Right ventricle myocardium superior (tissue), 1 donor: ENCODE measurements around the gene STK39. TPM values are rescaled to one million over a fixed set of nuclear protein-coding genes. Genes with fewer than 3 reads are reported as not detected.
"Not testable (repeated sequence)": the region's sequence is repeated elsewhere in the genome, so short reads cannot be mapped to it uniquely, and the experiment has no call there.

Experiments used
- ATAC-seq: fragments of 200-7000 bp; cut with Tn5 transposase; one replicate; pipeline ENCODE4 v1.9.1; 2020; ENCODE audit warnings: mild to moderate bottlenecking; ENCODE audit not compliant: poor library complexity
- DNase-seq: peaks from one replicate; pipeline ENCODE4 v3.0.0-alpha.2; 2020
- intact Hi-C: fragments of 100-400 bp; cut with DNase I; formaldehyde crosslinking; loops from one replicate; pipeline ENCODE4 v1.11.2; 2022
- total RNA-seq: library from RNA; stranded (reverse); fragmentation: NEBNext Ultra II Directional; extraction: Animal tissue kit (Norgen Biotek cat#: 25700); gene quantifications from one replicate; pipeline ENCODE4 v1.2.1, GENCODE V29; 2021
- donor health status: DM: no; HTN: yes; CAD: no; lungs with severe emphysema.

Gene STK39
- total RNA-seq, 1 donor from 2014 or later = 16.9 TPM

GRCh38 chr2:168132389-168132788, 115.0 kb downstream of the STK39 start:
- DNase-seq = no peak
- no peak for ATAC-seq
- intact Hi-C loops = loop anchor here (10.0 kb wide), 1 partner anchor 112 kb away; the partner anchor contains the start of gene STK39

- ATAC-seq (peak; percentile 90), DNase-seq (no peak)
- intact Hi-C loops = loop anchor here (10.0 kb wide), 1 partner anchor 114 kb away; the partner anchor contains the start of gene STK39
These were observed 117.0 kb downstream of the STK39 start for GRCh38 chr2:168130346-168130745.

- DNase-seq = no peak
- no peak for ATAC-seq
- intact Hi-C loops = no loop called here
These were observed 120.0 kb downstream of the STK39 start for GRCh38 chr2:168127371-168127770.

GRCh38 chr2:168122210-168122609, 125.2 kb downstream of the STK39 start:
- ATAC-seq, intact Hi-C loops, DNase-seq: not testable (repeated sequence)

- intact Hi-C loops = no loop called here
- ATAC-seq = peak; percentile 7
- DNase-seq = no peak
These were observed 126.7 kb downstream of the STK39 start for GRCh38 chr2:168120730-168121129.

- ATAC-seq = no peak
- intact Hi-C loops = no loop called here
These were observed 127.1 kb downstream of the STK39 start for GRCh38 chr2:168120310-168120709.

GRCh38 chr2:168119515-168120141, 127.8 kb downstream of the STK39 start:
- ATAC-seq (peak; percentile 78), DNase-seq (no peak)
- intact Hi-C loops = loop anchor here (10.0 kb wide), 1 partner anchor 1585 kb away; no protein-coding TSS in a partner anchor

More at GRCh38 chr2:168120310-168120709, 127.1 kb downstream of the STK39 start:
- DNase-seq = no peak

- DNase-seq (no peak), ATAC-seq (peak; percentile 87)
- intact Hi-C loops = loop anchor here (10.0 kb wide), 1 partner anchor 1584 kb away; no protein-coding TSS in a partner anchor
These were observed 128.5 kb downstream of the STK39 start for GRCh38 chr2:168118733-168119514.

- DNase-seq (no peak), ATAC-seq (no peak)
- intact Hi-C loops = loop anchor here (10.0 kb wide), 1 partner anchor 1582 kb away; no protein-coding TSS in a partner anchor
These were observed 130.9 kb downstream of the STK39 start for GRCh38 chr2:168116448-168116847.

GRCh38 chr2:168114619-168115018, 132.8 kb downstream of the STK39 start:
- ATAC-seq (no peak), DNase-seq (no peak)
- intact Hi-C loops = loop anchor here (10.0 kb wide), 1 partner anchor 1580 kb away; no protein-coding TSS in a partner anchor

- ATAC-seq = no peak
- intact Hi-C loops = loop anchor here (10.0 kb wide), 1 partner anchor 1579 kb away; no protein-coding TSS in a partner anchor
- DNase-seq = no peak
These were observed 133.4 kb downstream of the STK39 start for GRCh38 chr2:168114040-168114439.

- ATAC-seq = no peak
- DNase-seq = no peak
- intact Hi-C loops = no loop called here
These were observed 140.1 kb downstream of the STK39 start for GRCh38 chr2:168107322-168107721.

- intact Hi-C loops = no loop called here
- ATAC-seq (no peak), DNase-seq (no peak)
These were observed 142.2 kb downstream of the STK39 start for GRCh38 chr2:168105127-168105683.

- DNase-seq (no peak), ATAC-seq (no peak)
- intact Hi-C loops = no loop called here
These were observed 150.0 kb downstream of the STK39 start for GRCh38 chr2:168097431-168097830.

- ATAC-seq (no peak), DNase-seq (no peak)
- intact Hi-C loops = no loop called here
These were observed 151.2 kb downstream of the STK39 start for GRCh38 chr2:168096158-168096557.

GRCh38 chr2:168091986-168092385, 155.4 kb downstream of the STK39 start:
- no peak for DNase-seq
- ATAC-seq = no peak
- intact Hi-C loops = no loop called here

- no peak for DNase-seq
- no peak for ATAC-seq
- intact Hi-C loops = no loop called here
These were observed 156.8 kb downstream of the STK39 start for GRCh38 chr2:168090366-168091135.

GRCh38 chr2:168089200-168089599, 158.2 kb downstream of the STK39 start:
- DNase-seq = no peak
- intact Hi-C loops = no loop called here
- ATAC-seq = no peak

GRCh38 chr2:168087401-168087800, 160.0 kb downstream of the STK39 start:
- intact Hi-C loops = no loop called here
- ATAC-seq = no peak
- no peak for DNase-seq
